HEK293T (cell line): ENCODE results near the gene USP34.
"Not testable (repeated sequence)": the region's sequence is repeated elsewhere in the genome, so short reads cannot be mapped to it uniquely, and the experiment has no call there.

ENCODE experiments used
- CTCF ChIA-PET: fragments of 350-600 bp; formaldehyde crosslinking; extraction: SDS; loops from one replicate; lab custom pipeline; 2021; ENCODE audit warnings: antibody characterized with exemption, inconsistent platforms; lab: Yijun Ruan, JAX
- POLR2A ChIA-PET: fragments of 350-600 bp; formaldehyde crosslinking; extraction: SDS; loops from one replicate; lab custom pipeline; 2020; ENCODE audit warnings: antibody characterized with exemption, inconsistent platforms; lab: Yijun Ruan, JAX
- DNase-seq: peaks from one replicate; pipeline ENCODE4 v3.0.0; 2012; ENCODE audit warnings: mixed read lengths; ENCODE audit errors: extremely low spot score
- ARNT ChIP-seq: fragments of 450-650 bp; IDR thresholded peaks from 2 replicates; pipeline ENCODE4 v1.6.1; 2017; ENCODE audit warnings: mild to moderate bottlenecking
- BHLHE40 ChIP-seq: fragments of 450-650 bp; IDR thresholded peaks from 2 replicates; pipeline ENCODE4 v1.6.1; 2016; ENCODE audit warnings: mild to moderate bottlenecking, moderate library complexity, borderline replicate concordance
- CTBP1 ChIP-seq: fragments of 450-650 bp; IDR thresholded peaks from 2 replicates; pipeline ENCODE4 v1.6.1; 2016; ENCODE audit warnings: borderline replicate concordance
- ELF4 ChIP-seq: fragments of 450-650 bp; IDR thresholded peaks from 2 replicates; pipeline ENCODE4 v1.6.1; 2017; ENCODE audit warnings: antibody characterized with exemption
- FOXA1 ChIP-seq: fragments of 450-650 bp; IDR thresholded peaks from 2 replicates; pipeline ENCODE4 v1.6.1; 2016; ENCODE audit warnings: mild to moderate bottlenecking
- FOXK2 ChIP-seq: fragments of 450-650 bp; IDR thresholded peaks from 2 replicates; pipeline ENCODE4 v1.6.1; 2016; ENCODE audit warnings: mild to moderate bottlenecking
- FOXM1 ChIP-seq: fragments of 450-650 bp; IDR thresholded peaks from 2 replicates; pipeline ENCODE4 v1.6.1; 2017; ENCODE audit warnings: mild to moderate bottlenecking, borderline replicate concordance
- HDGF ChIP-seq: fragments of 450-650 bp; IDR thresholded peaks from 2 replicates; pipeline ENCODE4 v1.6.1; 2017; ENCODE audit warnings: antibody characterized with exemption, borderline replicate concordance
- L3MBTL2 ChIP-seq: fragments of 450-650 bp; conservative IDR thresholded peaks from 2 replicates; pipeline ENCODE4 v1.6.1; 2016; ENCODE audit warnings: mild to moderate bottlenecking
- LEF1 ChIP-seq: fragments of 450-650 bp; IDR thresholded peaks from 2 replicates; pipeline ENCODE4 v1.6.1; 2017; ENCODE audit warnings: mild to moderate bottlenecking, borderline replicate concordance
- NFRKB ChIP-seq: fragments of 450-650 bp; IDR thresholded peaks from 2 replicates; pipeline ENCODE4 v1.6.1; 2016; ENCODE audit warnings: mild to moderate bottlenecking, moderate library complexity
- SP1 ChIP-seq: fragments of 450-650 bp; IDR thresholded peaks from 2 replicates; pipeline ENCODE4 v1.6.1; 2017
- SUZ12 ChIP-seq: fragments of 450-650 bp; IDR thresholded peaks from 2 replicates; pipeline ENCODE4 v1.6.1; 2016; ENCODE audit warnings: mild to moderate bottlenecking
- TARDBP ChIP-seq: fragments of 450-650 bp; IDR thresholded peaks from 2 replicates; pipeline ENCODE4 v1.6.1; 2016
- ZNF384 ChIP-seq: fragments of 450-650 bp; IDR thresholded peaks from 2 replicates; pipeline ENCODE4 v1.6.1; 2016
- TF ChIP-seq, protein P1 (sequence below): fragments of 450-650 bp; IDR thresholded peaks from 2 replicates; pipeline ENCODE4 v1.6.1; 2016

The USP34 gene

DNA sequence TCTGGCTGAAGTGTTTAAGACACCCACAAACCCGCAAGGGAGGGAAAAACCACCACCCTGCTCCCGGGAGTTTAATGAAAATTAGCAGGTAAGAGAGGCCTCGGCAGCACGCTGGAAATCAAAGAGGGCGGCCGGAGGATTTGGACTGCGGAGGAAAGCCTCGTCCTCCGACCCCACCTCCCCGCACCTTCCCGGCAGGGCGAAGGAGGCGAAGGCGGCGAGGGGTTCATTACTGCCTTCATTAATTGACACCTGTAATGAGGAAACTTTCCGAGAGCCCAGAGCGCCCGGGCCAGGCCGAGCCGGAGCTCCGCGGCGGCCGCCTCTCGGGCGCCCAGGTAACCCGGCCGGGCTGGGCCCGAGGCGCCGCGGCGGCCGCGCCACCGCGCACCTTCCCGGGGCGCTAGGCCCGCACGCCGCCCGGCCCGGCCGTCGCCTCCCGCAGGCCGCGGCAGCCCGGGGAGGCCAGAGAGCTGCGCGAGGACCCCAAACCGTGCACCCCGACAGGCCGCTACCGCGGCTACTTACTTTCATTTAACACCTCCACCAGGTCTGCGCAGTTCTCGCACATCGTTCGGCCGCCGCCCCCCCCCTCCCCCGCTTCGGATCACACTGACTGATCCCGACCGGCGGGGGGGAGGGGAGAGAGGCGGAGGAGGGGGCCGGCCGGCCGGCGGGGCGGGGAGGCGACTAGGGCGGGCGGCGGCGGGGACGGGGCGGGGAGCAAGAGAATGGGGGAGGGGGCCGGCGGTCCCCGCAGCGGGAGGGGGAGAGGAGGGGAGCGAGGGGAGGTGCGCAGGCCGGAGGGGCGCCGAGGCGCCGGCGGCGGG, 550 bp downstream of the USP34 start:
- TF ChIP-seq SP1 = no peak
- TF ChIP-seq, protein P1, sequence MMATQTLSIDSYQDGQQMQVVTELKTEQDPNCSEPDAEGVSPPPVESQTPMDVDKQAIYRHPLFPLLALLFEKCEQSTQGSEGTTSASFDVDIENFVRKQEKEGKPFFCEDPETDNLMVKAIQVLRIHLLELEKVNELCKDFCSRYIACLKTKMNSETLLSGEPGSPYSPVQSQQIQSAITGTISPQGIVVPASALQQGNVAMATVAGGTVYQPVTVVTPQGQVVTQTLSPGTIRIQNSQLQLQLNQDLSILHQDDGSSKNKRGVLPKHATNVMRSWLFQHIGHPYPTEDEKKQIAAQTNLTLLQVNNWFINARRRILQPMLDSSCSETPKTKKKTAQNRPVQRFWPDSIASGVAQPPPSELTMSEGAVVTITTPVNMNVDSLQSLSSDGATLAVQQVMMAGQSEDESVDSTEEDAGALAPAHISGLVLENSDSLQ = no peak
- TF ChIP-seq BHLHE40 = no peak
- no peak for TF ChIP-seq CTBP1
- no peak for TF ChIP-seq LEF1
- TF ChIP-seq FOXA1 = no peak
- TF ChIP-seq ELF4 = no peak
- no peak for TF ChIP-seq NFRKB
- no peak for TF ChIP-seq FOXM1
- no peak for TF ChIP-seq L3MBTL2
- no peak for TF ChIP-seq FOXK2
- no peak for TF ChIP-seq TARDBP
- peak; percentile 75 for DNase-seq
- ChIA-PET POLR2A (interaction anchor here (1.3 kb wide), 1 partner anchor 68 kb away, joined by 4 read pairs; the partner anchor contains the start of gene XPO1), CTCF (no interaction called here)

DNA sequence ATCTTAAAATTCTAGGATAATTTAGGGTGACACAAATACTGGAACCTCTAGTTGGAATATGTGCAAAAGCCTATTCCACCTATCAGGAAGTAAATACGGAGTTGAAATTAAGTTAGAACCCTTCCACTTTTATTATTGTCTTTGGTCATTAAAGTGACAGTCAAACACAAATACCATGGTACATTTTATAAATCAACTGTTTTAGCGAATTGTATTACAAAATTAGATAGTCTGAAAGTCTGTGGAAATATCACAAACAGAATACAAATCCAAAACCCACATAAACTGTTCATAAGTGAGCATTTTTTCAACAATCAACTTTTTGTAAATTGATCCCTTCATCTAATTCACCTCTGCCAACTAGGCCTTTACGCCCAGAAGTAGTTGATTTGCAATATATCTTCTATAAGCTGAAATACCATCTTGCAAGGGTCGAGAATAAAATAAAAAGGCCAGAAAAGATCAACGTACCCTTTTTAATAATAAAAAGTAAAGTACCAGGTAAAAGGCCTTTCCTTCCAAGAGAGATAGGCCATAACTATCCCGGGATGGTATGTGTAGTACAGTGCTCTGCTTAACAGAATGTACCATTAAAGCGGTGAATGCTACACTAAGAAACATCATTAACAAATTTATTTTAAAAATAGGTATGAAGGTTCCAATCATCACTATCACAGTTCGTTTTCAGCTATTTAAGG, 1.3 kb downstream of the USP34 start:
- TF ChIP-seq, protein P1 = peak; percentile 94
- no peak for TF ChIP-seq BHLHE40
- ChIA-PET POLR2A (interaction anchor here (1.3 kb wide), 1 partner anchor 69 kb away, joined by 4 read pairs; the partner anchor contains the start of gene XPO1), CTCF (no interaction called here)
- DNase-seq = no peak

DNA sequence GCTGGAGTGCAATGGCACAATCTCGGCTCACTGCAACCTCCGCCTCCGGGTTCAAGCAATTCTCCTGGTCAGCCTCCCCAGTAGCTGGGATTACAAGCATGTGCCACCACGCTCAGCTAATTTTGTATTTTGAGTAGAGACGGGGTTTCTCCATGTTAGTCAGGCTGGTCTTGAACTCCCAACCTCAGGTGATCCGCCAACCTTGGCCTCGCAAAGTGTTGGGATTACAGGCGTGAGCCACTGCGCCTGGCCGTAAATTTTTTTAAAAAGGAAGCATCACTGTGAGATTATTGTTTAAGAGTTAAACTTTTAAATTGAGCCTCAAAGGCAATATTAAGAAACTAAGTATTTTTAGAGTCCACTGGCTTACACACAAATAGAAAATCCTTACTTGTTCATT, 2.7 kb downstream of the USP34 start:
- CTCF ChIA-PET, POLR2A ChIA-PET, DNase-seq: not testable (repeated sequence)

DNA sequence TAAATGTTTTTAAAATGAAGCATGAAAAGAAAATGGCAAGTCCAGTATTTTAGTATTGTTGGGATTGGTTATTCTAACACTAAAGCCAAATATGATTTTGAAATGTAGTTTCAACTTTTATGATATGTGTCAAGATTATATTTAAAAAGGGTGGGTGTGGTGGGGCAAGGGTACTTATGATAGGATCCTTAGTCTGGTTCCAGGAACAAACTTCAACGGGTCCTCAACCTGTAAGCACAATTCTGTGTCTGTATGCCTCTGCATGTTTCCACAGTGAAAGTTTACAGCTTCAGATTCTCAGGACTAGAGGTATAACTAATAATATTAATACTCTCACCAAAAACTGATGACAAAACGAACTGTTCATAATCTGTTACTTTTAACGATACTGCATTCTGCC, 5.8 kb downstream of the USP34 start:
- ChIA-PET CTCF (no interaction called here), POLR2A (no interaction called here)
- no peak for TF ChIP-seq LEF1
- TF ChIP-seq HDGF = no peak
- no peak for TF ChIP-seq TARDBP
- no peak for TF ChIP-seq SP1
- no peak for TF ChIP-seq L3MBTL2
- TF ChIP-seq FOXK2 = no peak
- TF ChIP-seq BHLHE40 = no peak
- TF ChIP-seq, protein P1 = no peak
- TF ChIP-seq ARNT = no peak
- no peak for TF ChIP-seq NFRKB
- no peak for TF ChIP-seq CTBP1
- TF ChIP-seq FOXA1 = no peak
- no peak for TF ChIP-seq FOXM1
- no peak for DNase-seq

DNA sequence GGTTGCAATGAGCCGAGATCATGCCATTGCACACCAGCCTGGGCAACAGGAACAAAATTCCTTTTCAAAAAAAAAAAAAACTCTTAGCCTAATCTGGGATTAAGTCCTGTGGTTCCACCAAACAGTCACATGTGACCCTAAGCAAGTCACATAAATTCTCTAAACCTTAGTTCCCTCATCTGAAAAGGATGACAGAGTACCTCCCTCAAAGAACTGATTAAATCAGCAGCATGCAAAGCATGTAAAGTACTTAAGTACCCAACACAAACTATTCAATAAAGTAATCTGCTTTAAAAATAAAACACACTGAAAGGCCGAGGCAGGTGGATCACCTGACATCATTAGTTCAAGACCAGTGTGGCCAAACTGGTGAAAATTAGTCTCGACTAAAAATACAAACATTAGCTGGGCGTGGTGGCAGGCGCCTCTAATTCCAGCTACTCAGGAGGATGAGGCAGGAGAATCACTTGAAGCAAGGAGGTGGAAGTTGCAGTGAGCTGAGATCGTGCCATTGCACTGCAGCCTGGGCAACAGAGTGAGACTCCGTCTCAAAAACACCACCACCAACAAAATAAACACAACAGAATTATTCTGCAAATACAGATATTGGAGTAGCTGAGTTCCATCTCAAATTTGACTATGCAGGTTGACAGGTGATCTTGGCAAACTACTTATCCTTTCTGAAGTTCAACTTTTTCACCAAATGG, 7.0 kb downstream of the USP34 start:
- POLR2A ChIA-PET = interaction anchor here (0.9 kb wide), 1 partner anchor 74 kb away, joined by 3 read pairs; the partner anchor contains the start of gene XPO1
- DNase-seq = no peak
- CTCF ChIA-PET = interaction anchor here (0.7 kb wide), 1 partner anchor 47 kb away, joined by 5 read pairs; no protein-coding TSS in a partner anchor
- TF ChIP-seq BHLHE40 (no peak), ZNF384 (no peak), TARDBP (no peak), SUZ12 (no peak), CTBP1 (no peak), FOXM1 (no peak), ELF4 (no peak), HDGF (no peak), L3MBTL2 (no peak), NFRKB (no peak), LEF1 (no peak), SP1 (no peak), ARNT (no peak), FOXK2 (no peak), FOXA1 (no peak)
- TF ChIP-seq, protein P1 = no peak
